ENCODE data around the gene C14orf93.
A peak's percentile ranks its signal among the peaks of the same experiment; 100 is the strongest.

Gene C14orf93

GRCh38 chr14:23024612-23025075 is 14.7 kb upstream of the C14orf93 start:
- Histone ChIP-seq H3K18ac (ENCODE audit: low read depth in 1 of 2, low read length in 2 of 2) (peak overlapping the region in 1 of 2 experiments; percentile 45), H3K79me1 (replicated peaks; ENCODE audit: low read length, poor library complexity, severe bottlenecking) (peaks cover 4% of the 10 kb centered on the region), H3K36me3 (ENCODE audit: control insufficient read depth in 1 of 2, insufficient read depth in 2 of 2, low read depth in 1 of 2, low read length in 2 of 2) (peaks cover 16 to 37% of the 10 kb centered on the region in 2 experiments), H3K23ac (ENCODE audit: low read length in 2 of 2) (no peak overlapping the region), H3K14ac (ENCODE audit: low read length in 2 of 2) (no peak overlapping the region), H2AK5ac (ENCODE audit: low read length, severe bottlenecking) (peak overlapping the region; percentile 81), H4K8ac (ENCODE audit: low read length) (peak overlapping the region; percentile 69), H2BK120ac (ENCODE audit: low read depth, low read length) (peak overlapping the region; percentile 65), H2BK15ac (ENCODE audit: low read depth, poor library complexity, severe bottlenecking) (peak overlapping the region; percentile 15), H3K27ac (ENCODE audit: low read length, poor library complexity, severe bottlenecking) (no peak overlapping the region), H2BK12ac (ENCODE audit: low read length in 2 of 2) (no peak overlapping the region), H3K4me1 (ENCODE audit: control insufficient read depth, insufficient read depth, low read depth, low read length) (peaks cover 11% of the 10 kb centered on the region), H2BK5ac (ENCODE audit: low read depth, low read length, poor library complexity, severe bottlenecking) (no peak overlapping the region), H3K4me3 (ENCODE audit: insufficient read depth in 1 of 2, low read depth in 1 of 2, low read length in 2 of 2) (no peak overlapping the region), H2AFZ (ENCODE audit: low read depth, low read length) (no peak overlapping the region), H3K9me3 (ENCODE audit: control insufficient read depth, low read length) (no peaks in the 10 kb centered on the region), H3K27me3 (ENCODE audit: control insufficient read depth in 1 of 2, insufficient read depth in 1 of 2, low read length in 2 of 2) (no peaks in the 10 kb centered on the region), H3K4ac (ENCODE audit: low read depth in 1 of 2, low read length in 2 of 2) (no peak overlapping the region), H3K4me2 (ENCODE audit: low read length, poor library complexity, severe bottlenecking) (no peak overlapping the region), H4K91ac (ENCODE audit: low read length) (peak overlapping the region; percentile 28), H3K9ac (ENCODE audit: low read length) (no peak overlapping the region)
- 56% methylated on average over 4 of the region's 7 CpGs for WGBS
- no peak for DNase-seq

- no peak overlapping the region for H3K4me2 ChIP-seq (ENCODE audit: low read length, poor library complexity, severe bottlenecking)
- no peak overlapping the region for H2AFZ ChIP-seq (ENCODE audit: low read depth, low read length)
- no peak overlapping the region for H3K14ac ChIP-seq (ENCODE audit: low read length in 2 of 2)
- WGBS: 92% methylated on average over 2 of the region's 2 CpGs
- no peak overlapping the region for H2BK15ac ChIP-seq (ENCODE audit: low read depth, poor library complexity, severe bottlenecking)
- H3K9me3 ChIP-seq (ENCODE audit: control insufficient read depth, low read length): no peaks in the 10 kb centered on the region
- peaks cover 11% of the 10 kb centered on the region for H3K4me1 ChIP-seq (ENCODE audit: control insufficient read depth, insufficient read depth, low read depth, low read length)
- H3K36me3 ChIP-seq (ENCODE audit: control insufficient read depth in 1 of 2, insufficient read depth in 2 of 2, low read depth in 1 of 2, low read length in 2 of 2): peaks cover 13 to 29% of the 10 kb centered on the region in 2 experiments
- H3K18ac ChIP-seq (ENCODE audit: low read depth in 1 of 2, low read length in 2 of 2): no peak overlapping the region
- H3K4ac ChIP-seq (ENCODE audit: low read depth in 1 of 2, low read length in 2 of 2): no peak overlapping the region
- H3K9ac ChIP-seq (ENCODE audit: low read length): no peak overlapping the region
- H2BK12ac ChIP-seq (ENCODE audit: low read length in 2 of 2): no peak overlapping the region
- no peak overlapping the region for H2AK5ac ChIP-seq (ENCODE audit: low read length, severe bottlenecking)
- no peak overlapping the region for H3K4me3 ChIP-seq (ENCODE audit: insufficient read depth in 1 of 2, low read depth in 1 of 2, low read length in 2 of 2)
- no peak for DNase-seq
- no peak overlapping the region for H3K27ac ChIP-seq (ENCODE audit: low read length, poor library complexity, severe bottlenecking)
- no peak overlapping the region for H2BK120ac ChIP-seq (ENCODE audit: low read depth, low read length)
- no peak overlapping the region for H3K23ac ChIP-seq (ENCODE audit: low read length in 2 of 2)
- no peak overlapping the region for H4K8ac ChIP-seq (ENCODE audit: low read length)
- peaks cover 2% of the 10 kb centered on the region for H3K79me1 ChIP-seq (replicated peaks; ENCODE audit: low read length, poor library complexity, severe bottlenecking)
- H2BK5ac ChIP-seq (ENCODE audit: low read depth, low read length, poor library complexity, severe bottlenecking): no peak overlapping the region
- H4K91ac ChIP-seq (ENCODE audit: low read length): no peak overlapping the region
- no peaks in the 10 kb centered on the region for H3K27me3 ChIP-seq (ENCODE audit: control insufficient read depth in 1 of 2, insufficient read depth in 1 of 2, low read length in 2 of 2)
Measured at GRCh38 chr14:23023795-23024152, 13.8 kb upstream of the C14orf93 start.

- Histone ChIP-seq H4K91ac (ENCODE audit: low read length) (no peak overlapping the region), H3K4me1 (ENCODE audit: control insufficient read depth, insufficient read depth, low read depth, low read length) (peaks cover 11% of the 10 kb centered on the region), H3K9ac (ENCODE audit: low read length) (no peak overlapping the region), H2AFZ (ENCODE audit: low read depth, low read length) (no peak overlapping the region), H3K23ac (ENCODE audit: low read length in 2 of 2) (no peak overlapping the region), H3K18ac (ENCODE audit: low read depth in 1 of 2, low read length in 2 of 2) (no peak overlapping the region), H2BK120ac (ENCODE audit: low read depth, low read length) (no peak overlapping the region), H2BK5ac (ENCODE audit: low read depth, low read length, poor library complexity, severe bottlenecking) (no peak overlapping the region), H3K36me3 (ENCODE audit: control insufficient read depth in 1 of 2, insufficient read depth in 2 of 2, low read depth in 1 of 2, low read length in 2 of 2) (peaks cover 13 to 24% of the 10 kb centered on the region in 2 experiments), H3K4me3 (ENCODE audit: insufficient read depth in 1 of 2, low read depth in 1 of 2, low read length in 2 of 2) (no peak overlapping the region), H3K4ac (ENCODE audit: low read depth in 1 of 2, low read length in 2 of 2) (no peak overlapping the region), H4K8ac (ENCODE audit: low read length) (no peak overlapping the region), H3K14ac (ENCODE audit: low read length in 2 of 2) (no peak overlapping the region), H3K9me3 (ENCODE audit: control insufficient read depth, low read length) (no peaks in the 10 kb centered on the region), H3K27me3 (ENCODE audit: control insufficient read depth in 1 of 2, insufficient read depth in 1 of 2, low read length in 2 of 2) (no peaks in the 10 kb centered on the region), H2BK15ac (ENCODE audit: low read depth, poor library complexity, severe bottlenecking) (no peak overlapping the region), H3K27ac (ENCODE audit: low read length, poor library complexity, severe bottlenecking) (no peak overlapping the region), H2AK5ac (ENCODE audit: low read length, severe bottlenecking) (no peak overlapping the region), H2BK12ac (ENCODE audit: low read length in 2 of 2) (no peak overlapping the region), H3K4me2 (ENCODE audit: low read length, poor library complexity, severe bottlenecking) (no peak overlapping the region), H3K79me1 (replicated peaks; ENCODE audit: low read length, poor library complexity, severe bottlenecking) (peaks cover 2% of the 10 kb centered on the region)
- WGBS: 87% methylated on average over 8 of the region's 8 CpGs
- DNase-seq: no peak
Measured at GRCh38 chr14:23023022-23023794, 13.3 kb upstream of the C14orf93 start.

- peaks cover 10% of the 10 kb centered on the region for H3K4me1 ChIP-seq (ENCODE audit: control insufficient read depth, insufficient read depth, low read depth, low read length)
- H3K9me3 ChIP-seq (ENCODE audit: control insufficient read depth, low read length): no peaks in the 10 kb centered on the region
- H3K27me3 ChIP-seq (ENCODE audit: control insufficient read depth in 1 of 2, insufficient read depth in 1 of 2, low read length in 2 of 2): no peaks in the 10 kb centered on the region
- no peak overlapping the region for H4K8ac ChIP-seq (ENCODE audit: low read length)
- no peak overlapping the region for H3K9ac ChIP-seq (ENCODE audit: low read length)
- H3K4me3 ChIP-seq (ENCODE audit: insufficient read depth in 1 of 2, low read depth in 1 of 2, low read length in 2 of 2): no peak overlapping the region
- H3K27ac ChIP-seq (ENCODE audit: low read length, poor library complexity, severe bottlenecking): no peak overlapping the region
- H3K4ac ChIP-seq (ENCODE audit: low read depth in 1 of 2, low read length in 2 of 2): no peak overlapping the region
- no peak overlapping the region for H3K4me2 ChIP-seq (ENCODE audit: low read length, poor library complexity, severe bottlenecking)
- no peak overlapping the region for H2AK5ac ChIP-seq (ENCODE audit: low read length, severe bottlenecking)
- 84% methylated on average over 7 of the region's 7 CpGs for WGBS
- H3K36me3 ChIP-seq (ENCODE audit: control insufficient read depth in 1 of 2, insufficient read depth in 2 of 2, low read depth in 1 of 2, low read length in 2 of 2): peaks cover 12 to 17% of the 10 kb centered on the region in 2 experiments
- H3K14ac ChIP-seq (ENCODE audit: low read length in 2 of 2): no peak overlapping the region
- H2BK15ac ChIP-seq (ENCODE audit: low read depth, poor library complexity, severe bottlenecking): no peak overlapping the region
- H4K91ac ChIP-seq (ENCODE audit: low read length): no peak overlapping the region
- H2BK120ac ChIP-seq (ENCODE audit: low read depth, low read length): no peak overlapping the region
- no peak overlapping the region for H2BK12ac ChIP-seq (ENCODE audit: low read length in 2 of 2)
- H3K18ac ChIP-seq (ENCODE audit: low read depth in 1 of 2, low read length in 2 of 2): no peak overlapping the region
- H3K79me1 ChIP-seq (replicated peaks; ENCODE audit: low read length, poor library complexity, severe bottlenecking): peaks cover 2% of the 10 kb centered on the region
- DNase-seq: no peak
- no peak overlapping the region for H2AFZ ChIP-seq (ENCODE audit: low read depth, low read length)
- no peak overlapping the region for H3K23ac ChIP-seq (ENCODE audit: low read length in 2 of 2)
- H2BK5ac ChIP-seq (ENCODE audit: low read depth, low read length, poor library complexity, severe bottlenecking): no peak overlapping the region
Measured at GRCh38 chr14:23021889-23022442, 12.0 kb upstream of the C14orf93 start.

All from mesenchymal stem cell (in vitro differentiated cells and primary cell).